ENCODE results near the gene ARFGEF3.

GRCh38 chr6:138336221-138336620, 174.5 kb downstream of the ARFGEF3 start:
- TF ChIP-seq, protein P1, sequence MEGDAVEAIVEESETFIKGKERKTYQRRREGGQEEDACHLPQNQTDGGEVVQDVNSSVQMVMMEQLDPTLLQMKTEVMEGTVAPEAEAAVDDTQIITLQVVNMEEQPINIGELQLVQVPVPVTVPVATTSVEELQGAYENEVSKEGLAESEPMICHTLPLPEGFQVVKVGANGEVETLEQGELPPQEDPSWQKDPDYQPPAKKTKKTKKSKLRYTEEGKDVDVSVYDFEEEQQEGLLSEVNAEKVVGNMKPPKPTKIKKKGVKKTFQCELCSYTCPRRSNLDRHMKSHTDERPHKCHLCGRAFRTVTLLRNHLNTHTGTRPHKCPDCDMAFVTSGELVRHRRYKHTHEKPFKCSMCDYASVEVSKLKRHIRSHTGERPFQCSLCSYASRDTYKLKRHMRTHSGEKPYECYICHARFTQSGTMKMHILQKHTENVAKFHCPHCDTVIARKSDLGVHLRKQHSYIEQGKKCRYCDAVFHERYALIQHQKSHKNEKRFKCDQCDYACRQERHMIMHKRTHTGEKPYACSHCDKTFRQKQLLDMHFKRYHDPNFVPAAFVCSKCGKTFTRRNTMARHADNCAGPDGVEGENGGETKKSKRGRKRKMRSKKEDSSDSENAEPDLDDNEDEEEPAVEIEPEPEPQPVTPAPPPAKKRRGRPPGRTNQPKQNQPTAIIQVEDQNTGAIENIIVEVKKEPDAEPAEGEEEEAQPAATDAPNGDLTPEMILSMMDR (IDR thresholded peaks at IDR 0.05), result no peak
- TF ChIP-seq EP300 (IDR thresholded peaks at IDR 0.05; ENCODE audit: low read depth), result no peak
